T1000 (cell line): ENCODE data around the gene STK24.

Experiments
- DNase-seq: peaks from one replicate; lab custom pipeline; 2025; ENCODE audit warnings: mixed read lengths; lab: John Stamatoyannopoulos, UW

STK24 gene

GRCh38 chr13:98532254-98532653, 44.7 kb downstream of the STK24 start:
- no peak for DNase-seq

- no peak for DNase-seq
Observed at GRCh38 chr13:98530217-98530616, 46.7 kb downstream of the STK24 start.

- DNase-seq, result no peak
Observed at GRCh38 chr13:98529171-98529570, 47.7 kb downstream of the STK24 start.

DNA sequence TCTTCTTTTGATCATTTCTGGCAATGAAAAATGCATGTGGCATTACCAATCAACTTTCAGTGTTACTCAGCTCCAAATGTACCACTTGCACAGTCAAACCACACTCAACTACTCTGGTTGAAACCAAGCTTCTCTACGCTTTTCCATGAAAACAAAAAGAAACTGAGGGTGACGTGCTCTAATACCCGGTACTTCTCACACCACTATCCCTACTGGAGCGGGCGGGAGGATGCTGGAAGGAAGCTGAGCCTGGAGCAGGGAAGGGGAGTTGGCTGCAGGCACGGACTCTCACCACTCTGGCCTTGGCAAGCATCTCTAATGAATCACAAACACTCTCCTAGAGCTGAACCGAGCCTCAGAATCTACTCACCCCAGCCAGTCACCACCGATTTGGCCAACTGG, 48.2 kb downstream of the STK24 start:
- DNase-seq, result no peak

DNA sequence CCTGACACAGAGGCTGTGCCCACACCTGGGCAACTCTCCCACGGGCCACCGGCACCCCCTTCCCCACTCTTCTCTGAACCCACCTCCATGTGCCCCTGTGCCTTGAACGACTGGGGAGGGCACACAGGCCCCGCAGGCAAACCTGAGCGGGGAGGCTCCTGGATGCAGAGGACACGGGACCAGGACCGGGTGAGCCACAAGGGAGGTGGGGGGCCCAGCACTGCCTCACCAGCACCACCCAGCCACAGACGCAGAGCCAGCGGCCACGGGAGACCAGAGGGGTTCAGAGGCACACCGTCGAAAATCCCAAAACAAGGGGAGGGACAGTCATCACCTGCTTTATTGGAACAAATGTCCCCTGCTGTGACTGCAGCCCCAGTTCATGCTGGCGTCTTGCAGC, 49.4 kb downstream of the STK24 start:
- DNase-seq, result no peak

GRCh38 chr13:98526182-98526512, 50.8 kb downstream of the STK24 start:
- DNase-seq, result no peak

DNA sequence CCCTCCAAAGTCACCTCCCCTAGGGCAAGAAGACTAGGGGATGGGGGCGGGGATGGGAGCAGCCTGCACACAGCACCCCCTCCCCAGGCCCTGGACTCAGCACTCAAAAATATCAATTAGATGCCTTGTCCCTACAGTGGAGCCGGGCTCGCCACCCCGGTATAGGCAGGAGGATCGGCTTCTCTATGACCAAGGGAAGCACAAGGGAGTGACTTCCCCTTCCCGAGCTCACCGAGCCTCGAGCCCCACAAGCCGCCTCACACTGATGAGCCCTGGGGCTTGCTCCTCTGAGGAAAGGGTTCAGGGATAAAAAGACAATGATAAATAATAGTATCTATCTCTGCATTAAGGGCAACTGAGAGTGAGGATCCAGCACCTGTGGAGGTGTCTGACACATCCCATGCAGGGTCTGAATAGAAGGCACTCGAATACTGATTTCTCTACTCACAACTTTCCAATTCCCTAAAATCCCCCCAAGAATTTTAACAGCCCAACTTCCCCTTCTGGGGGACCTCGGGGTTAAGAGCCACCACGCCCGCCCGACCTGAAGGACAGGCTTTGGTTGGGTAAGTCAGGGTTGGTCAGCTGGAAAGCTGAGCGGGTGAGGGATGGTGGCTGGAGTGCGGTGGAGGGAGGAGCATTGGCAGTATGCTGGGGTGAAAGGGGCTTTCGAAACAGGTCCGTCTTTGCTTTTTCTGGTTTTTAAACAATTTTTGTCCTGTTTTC, 51.3 kb downstream of the STK24 start:
- no peak for DNase-seq

- no peak for DNase-seq
Observed at GRCh38 chr13:98524793-98525192, 52.1 kb downstream of the STK24 start.

GRCh38 chr13:98524391-98524790, 52.5 kb downstream of the STK24 start:
- no peak for DNase-seq

GRCh38 chr13:98523455-98524102, 53.3 kb downstream of the STK24 start:
- DNase-seq, result no peak

DNA sequence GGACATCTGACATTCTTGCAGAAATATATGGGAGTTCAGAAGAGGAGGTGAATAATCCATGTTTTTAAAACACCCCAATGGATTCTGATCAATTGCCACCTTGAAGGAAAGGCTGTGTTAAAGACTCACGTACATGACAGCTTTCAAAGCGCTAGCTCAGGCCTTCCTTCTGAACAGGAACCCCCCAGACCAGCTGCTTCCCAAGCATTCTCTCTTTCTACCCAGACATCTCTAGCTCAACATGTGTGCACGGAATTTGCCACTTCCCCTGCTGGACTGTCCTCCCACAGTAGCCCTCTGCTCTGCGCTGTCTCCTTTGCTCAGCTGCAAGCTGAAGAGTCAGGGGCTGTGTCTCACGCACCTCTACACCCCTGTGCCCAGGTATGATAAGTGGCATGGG, 54.5 kb downstream of the STK24 start:
- no peak for DNase-seq

- no peak for DNase-seq
Observed at GRCh38 chr13:98521461-98522247, 55.3 kb downstream of the STK24 start.

GRCh38 chr13:98520674-98521449, 56.0 kb downstream of the STK24 start:
- DNase-seq, result no peak

GRCh38 chr13:98519976-98520375, 56.9 kb downstream of the STK24 start:
- no peak for DNase-seq

DNA sequence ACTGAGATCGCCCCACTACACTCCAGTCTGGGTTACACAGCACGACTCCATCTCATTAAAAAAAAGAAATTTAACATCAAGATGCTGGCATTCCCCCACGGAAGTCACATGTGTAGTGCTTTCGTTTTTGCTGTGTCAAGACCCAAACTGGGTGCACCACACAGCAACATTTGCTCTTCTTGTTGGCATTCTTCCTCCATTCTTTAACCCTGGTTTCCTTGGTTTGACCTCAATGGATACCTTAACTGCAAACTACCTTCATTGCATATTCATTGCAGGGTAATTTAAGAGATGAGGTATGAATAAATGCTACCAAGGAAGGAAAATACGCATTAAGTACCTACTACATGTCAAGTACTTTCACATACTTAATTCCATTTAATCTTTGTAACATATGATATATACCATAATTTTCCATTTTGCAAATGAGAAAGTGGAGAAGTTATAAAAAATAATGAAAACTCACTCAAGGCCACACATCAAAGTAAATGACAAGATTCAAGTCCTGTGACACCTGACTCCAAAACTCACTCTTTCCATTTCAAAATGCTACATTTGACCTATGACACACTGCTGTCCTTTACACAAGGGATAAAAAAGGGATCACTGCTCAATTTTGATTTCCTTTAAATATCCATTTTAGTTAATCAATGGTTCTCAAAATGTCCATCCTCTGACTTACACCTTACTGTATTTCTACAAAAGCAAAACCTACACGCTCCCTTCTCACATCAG, 59.2 kb downstream of the STK24 start:
- no peak for DNase-seq

- no peak for DNase-seq
Observed at GRCh38 chr13:98515818-98516465, 61.0 kb downstream of the STK24 start.

DNA sequence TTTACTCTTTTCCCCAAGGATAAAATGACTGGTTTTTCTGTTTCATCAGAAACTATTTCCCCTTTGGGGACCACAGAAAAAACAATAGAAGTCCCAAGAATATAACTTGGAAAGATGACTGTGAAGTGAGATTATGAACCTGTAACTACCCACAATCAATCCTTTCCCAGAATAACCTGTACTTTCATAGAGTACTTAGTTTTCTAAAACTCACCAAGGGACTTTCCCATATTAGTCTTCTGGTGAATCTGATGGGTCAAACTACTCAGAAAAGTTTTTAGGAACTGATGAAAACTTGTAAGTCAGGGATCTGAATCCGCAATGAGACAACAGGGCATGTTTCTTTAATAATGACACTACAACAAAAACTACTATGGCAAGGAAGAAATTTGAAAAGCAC, 62.6 kb downstream of the STK24 start:
- no peak for DNase-seq

DNA sequence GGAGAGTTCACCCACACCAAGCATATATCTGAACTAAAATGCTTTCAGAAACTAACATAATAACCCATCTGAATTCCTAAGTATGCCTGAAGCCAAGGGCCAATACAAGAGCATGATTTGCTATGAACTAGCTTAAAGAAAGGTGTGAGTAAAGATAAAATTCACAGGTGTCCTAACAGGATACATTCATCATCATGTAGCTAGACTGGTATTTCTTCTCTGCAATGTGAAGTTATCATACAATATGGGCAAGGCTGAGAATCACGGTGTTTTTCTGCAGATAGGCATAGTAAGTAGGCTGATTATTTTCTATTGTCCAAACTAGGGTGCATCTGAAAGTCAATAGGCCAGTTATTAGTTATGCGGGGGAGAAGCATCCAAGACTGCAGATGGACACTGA, 63.1 kb downstream of the STK24 start:
- DNase-seq, result no peak

- DNase-seq, result no peak
Observed at GRCh38 chr13:98512774-98513665, 63.9 kb downstream of the STK24 start.

DNA sequence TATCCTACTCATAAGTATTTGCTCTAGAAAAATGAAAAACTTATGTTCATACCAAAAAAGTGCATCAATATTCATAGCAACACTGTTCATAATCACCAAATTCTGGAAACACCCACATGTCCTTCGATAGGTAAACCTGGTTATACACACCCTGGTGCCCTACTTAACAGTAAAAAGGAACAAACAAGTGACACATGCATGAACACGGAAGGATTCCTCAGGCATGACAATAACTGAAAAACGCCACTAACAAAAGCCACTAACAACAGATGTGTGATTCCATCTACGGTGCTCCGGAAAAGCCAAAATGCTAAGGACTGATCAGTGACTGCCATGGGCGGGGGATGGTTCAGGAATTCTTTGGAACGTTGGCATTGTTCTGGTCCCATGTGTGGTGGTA, 65.5 kb downstream of the STK24 start:
- DNase-seq, result no peak
